ENCODE measurements around the gene PARPBP. TPM values are rescaled to one million over a fixed set of nuclear protein-coding genes. Genes with fewer than 3 reads are reported as not detected.
"Not testable (repeated sequence)": the region's sequence is repeated elsewhere in the genome, so short reads cannot be mapped to it uniquely, and the experiment has no call there.

The PARPBP gene
- total RNA-seq, 1 donor from 2014 or later = 4.7 TPM

DNA sequence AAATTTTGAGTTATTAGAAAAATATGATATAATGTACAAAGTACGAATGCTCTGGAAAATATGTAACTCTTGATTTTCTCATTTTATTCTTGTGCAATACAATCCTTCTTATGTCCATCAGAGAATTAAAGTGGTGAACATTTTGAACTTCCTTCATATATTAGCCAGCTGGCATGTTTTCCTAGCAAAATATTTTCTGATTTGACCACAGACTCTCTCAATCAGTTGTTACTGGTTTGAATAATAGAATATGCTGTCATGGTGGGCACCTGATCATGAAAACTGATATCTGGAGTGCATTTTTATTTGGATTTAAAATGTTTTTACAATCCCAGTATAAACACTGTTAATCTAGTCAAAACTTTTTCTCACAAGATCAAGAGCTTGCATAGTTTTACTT lies 24.2 kb downstream of the PARPBP start:
- Histone ChIP-seq H3K27me3 (ENCODE audit: control insufficient read depth in 3 of 3, insufficient read depth in 3 of 3, low read length in 3 of 3) (no peaks in the 10 kb centered on the region), H3K4me1 (ENCODE audit: control insufficient read depth in 3 of 3, insufficient read depth in 3 of 3, low read length in 3 of 3) (no peaks in the 10 kb centered on the region), H3K4me3 (ENCODE audit: low read length in 3 of 3) (no peak overlapping the region), H3K9ac (ENCODE audit: low read depth in 1 of 3, low read length in 3 of 3) (no peak overlapping the region), H3K9me3 (ENCODE audit: control insufficient read depth in 3 of 3, low read length in 3 of 3) (no peaks in the 10 kb centered on the region), H3K36me3 (ENCODE audit: control insufficient read depth in 3 of 3, insufficient read depth in 3 of 3, low read length in 3 of 3) (no peaks in the 10 kb centered on the region), H3K27ac (ENCODE audit: low read depth, low read length) (no peak overlapping the region)

DNA sequence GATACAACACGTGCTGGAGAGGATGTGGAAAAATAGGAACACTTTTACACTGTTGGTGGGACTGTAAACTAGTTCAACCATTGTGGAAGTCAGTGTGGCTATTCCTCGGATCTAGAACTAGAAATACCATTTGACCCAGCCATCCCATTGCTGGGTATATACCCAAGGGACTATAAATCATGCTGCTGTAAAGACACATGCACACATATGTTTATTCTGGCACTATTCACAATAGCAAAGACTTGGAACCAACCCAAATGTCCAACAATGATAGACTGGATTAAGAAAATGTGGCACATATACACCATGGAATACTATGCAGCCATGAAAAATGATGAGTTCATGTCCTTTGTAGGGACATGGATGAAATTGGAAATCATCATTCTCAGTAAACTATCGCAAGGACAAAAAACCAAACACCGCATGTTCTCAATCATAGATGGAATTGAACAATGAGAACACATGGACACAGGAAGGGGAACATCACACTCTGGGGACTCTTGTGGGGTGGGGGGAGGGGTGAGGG lies 27.1 kb downstream of the PARPBP start:
- H3K9me3 ChIP-seq (ENCODE audit: control insufficient read depth in 3 of 3, low read length in 3 of 3); H3K4me3 ChIP-seq (ENCODE audit: low read length in 3 of 3); H3K27ac ChIP-seq (ENCODE audit: low read depth, low read length): not testable (repeated sequence)

DNA sequence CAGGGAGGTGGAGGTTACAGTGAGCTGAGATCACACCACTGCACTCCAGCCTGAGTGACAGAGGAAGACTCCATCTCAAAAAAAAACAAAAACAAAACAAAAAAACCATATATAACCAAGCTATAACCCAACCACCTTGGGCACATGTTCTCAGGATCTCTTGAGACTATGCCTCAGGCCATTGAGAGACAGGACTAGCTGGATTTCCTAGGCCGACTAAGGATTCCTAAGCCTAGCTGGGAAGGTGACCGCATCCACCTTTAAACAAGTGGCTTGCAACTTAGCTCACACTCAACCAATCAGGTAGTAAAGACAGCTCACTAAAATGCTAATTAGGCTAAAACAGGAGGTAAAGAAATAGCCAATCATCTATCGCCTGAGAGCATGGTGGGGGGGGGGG lies 35.2 kb downstream of the PARPBP start:
- H3K9me3 ChIP-seq (ENCODE audit: control insufficient read depth in 3 of 3, low read length in 3 of 3); H3K27ac ChIP-seq (ENCODE audit: low read depth, low read length); H3K9ac ChIP-seq (ENCODE audit: low read depth in 1 of 3, low read length in 3 of 3); H3K36me3 ChIP-seq (ENCODE audit: control insufficient read depth in 3 of 3, insufficient read depth in 3 of 3, low read length in 3 of 3); H3K4me1 ChIP-seq (ENCODE audit: control insufficient read depth in 3 of 3, insufficient read depth in 3 of 3, low read length in 3 of 3); H3K27me3 ChIP-seq (ENCODE audit: control insufficient read depth in 3 of 3, insufficient read depth in 3 of 3, low read length in 3 of 3); H3K4me3 ChIP-seq (ENCODE audit: low read length in 3 of 3): not testable (repeated sequence)

More for the DNA sequence above, 27.1 kb downstream of the PARPBP start:
- not testable (repeated sequence) for H3K4me1 ChIP-seq (ENCODE audit: control insufficient read depth in 3 of 3, insufficient read depth in 3 of 3, low read length in 3 of 3); H3K27me3 ChIP-seq (ENCODE audit: control insufficient read depth in 3 of 3, insufficient read depth in 3 of 3, low read length in 3 of 3); H3K9ac ChIP-seq (ENCODE audit: low read depth in 1 of 3, low read length in 3 of 3); H3K36me3 ChIP-seq (ENCODE audit: control insufficient read depth in 3 of 3, insufficient read depth in 3 of 3, low read length in 3 of 3)

DNA sequence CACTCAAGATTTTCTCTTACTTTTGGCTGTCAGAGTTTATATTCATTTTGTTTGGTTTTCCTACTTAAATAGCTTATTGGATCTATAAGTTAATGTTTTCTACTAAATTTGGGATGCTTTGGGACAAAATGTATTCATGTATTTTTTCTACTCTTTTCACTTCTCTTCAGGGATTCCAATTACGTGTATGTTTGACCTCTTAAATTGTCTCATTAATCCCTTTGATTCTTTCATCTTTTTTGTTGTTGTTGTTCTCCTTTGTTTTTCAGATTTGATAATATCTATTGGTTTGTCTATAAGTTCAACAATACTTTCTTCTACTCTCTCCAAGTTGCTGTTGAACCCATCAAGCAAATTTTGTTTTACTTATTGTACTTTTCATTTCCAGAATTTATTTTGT lies 43.4 kb downstream of the PARPBP start:
- H3K27me3 ChIP-seq (ENCODE audit: control insufficient read depth in 3 of 3, insufficient read depth in 3 of 3, low read length in 3 of 3) = no peaks in the 10 kb centered on the region
- H3K27ac ChIP-seq (ENCODE audit: low read depth, low read length) = no peak overlapping the region
- H3K4me3 ChIP-seq (ENCODE audit: low read length in 3 of 3) = no peak overlapping the region
- no peaks in the 10 kb centered on the region for H3K36me3 ChIP-seq (ENCODE audit: control insufficient read depth in 3 of 3, insufficient read depth in 3 of 3, low read length in 3 of 3)
- no peak overlapping the region for H3K9ac ChIP-seq (ENCODE audit: low read depth in 1 of 3, low read length in 3 of 3)
- no peaks in the 10 kb centered on the region for H3K9me3 ChIP-seq (ENCODE audit: control insufficient read depth in 3 of 3, low read length in 3 of 3)
- no peaks in the 10 kb centered on the region for H3K4me1 ChIP-seq (ENCODE audit: control insufficient read depth in 3 of 3, insufficient read depth in 3 of 3, low read length in 3 of 3)

DNA sequence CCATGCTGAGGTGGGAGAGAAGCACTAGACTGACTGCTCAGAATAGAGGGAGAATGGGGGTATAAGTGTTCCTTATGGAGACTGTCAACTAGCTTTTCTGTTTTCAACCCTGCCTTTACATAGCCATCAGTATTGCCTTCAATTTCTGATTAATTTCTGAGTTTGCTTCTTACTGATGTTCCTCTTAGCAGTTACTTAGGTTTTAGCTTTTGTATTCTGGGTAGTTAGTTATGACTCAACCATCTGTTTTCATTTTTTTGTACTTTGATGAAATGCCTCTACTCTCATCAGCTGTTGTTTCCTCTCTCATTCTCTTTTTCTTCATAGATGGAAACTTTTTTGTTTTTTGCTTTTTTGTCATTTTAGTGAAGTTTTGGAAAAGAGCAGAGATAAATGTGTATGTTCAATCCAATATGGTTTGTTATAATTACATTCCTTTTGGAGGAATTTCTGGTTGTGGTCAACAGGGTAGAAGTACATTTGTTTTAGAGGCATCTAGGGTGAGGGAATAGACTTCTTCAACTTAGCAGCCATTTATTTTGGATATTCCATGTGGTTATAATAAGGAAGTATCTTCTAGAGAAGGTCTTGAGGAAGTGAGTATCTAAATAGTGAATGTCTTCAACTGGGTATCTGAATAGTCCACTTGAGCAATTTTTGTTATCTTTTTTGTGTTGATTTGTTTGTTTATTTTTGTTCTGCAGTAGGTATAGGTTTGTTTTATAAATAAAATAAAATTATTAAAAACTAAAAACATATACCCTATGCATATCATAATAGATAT lies 48.0 kb downstream of the PARPBP start:
- H3K9me3 ChIP-seq (ENCODE audit: control insufficient read depth in 3 of 3, low read length in 3 of 3) = no peaks in the 10 kb centered on the region
- no peak overlapping the region for H3K9ac ChIP-seq (ENCODE audit: low read depth in 1 of 3, low read length in 3 of 3)
- no peaks in the 10 kb centered on the region for H3K36me3 ChIP-seq (ENCODE audit: control insufficient read depth in 3 of 3, insufficient read depth in 3 of 3, low read length in 3 of 3)
- no peaks in the 10 kb centered on the region for H3K27me3 ChIP-seq (ENCODE audit: control insufficient read depth in 3 of 3, insufficient read depth in 3 of 3, low read length in 3 of 3)
- no peaks in the 10 kb centered on the region for H3K4me1 ChIP-seq (ENCODE audit: control insufficient read depth in 3 of 3, insufficient read depth in 3 of 3, low read length in 3 of 3)
- H3K27ac ChIP-seq (ENCODE audit: low read depth, low read length) = no peak overlapping the region
- no peak overlapping the region for H3K4me3 ChIP-seq (ENCODE audit: low read length in 3 of 3)

DNA sequence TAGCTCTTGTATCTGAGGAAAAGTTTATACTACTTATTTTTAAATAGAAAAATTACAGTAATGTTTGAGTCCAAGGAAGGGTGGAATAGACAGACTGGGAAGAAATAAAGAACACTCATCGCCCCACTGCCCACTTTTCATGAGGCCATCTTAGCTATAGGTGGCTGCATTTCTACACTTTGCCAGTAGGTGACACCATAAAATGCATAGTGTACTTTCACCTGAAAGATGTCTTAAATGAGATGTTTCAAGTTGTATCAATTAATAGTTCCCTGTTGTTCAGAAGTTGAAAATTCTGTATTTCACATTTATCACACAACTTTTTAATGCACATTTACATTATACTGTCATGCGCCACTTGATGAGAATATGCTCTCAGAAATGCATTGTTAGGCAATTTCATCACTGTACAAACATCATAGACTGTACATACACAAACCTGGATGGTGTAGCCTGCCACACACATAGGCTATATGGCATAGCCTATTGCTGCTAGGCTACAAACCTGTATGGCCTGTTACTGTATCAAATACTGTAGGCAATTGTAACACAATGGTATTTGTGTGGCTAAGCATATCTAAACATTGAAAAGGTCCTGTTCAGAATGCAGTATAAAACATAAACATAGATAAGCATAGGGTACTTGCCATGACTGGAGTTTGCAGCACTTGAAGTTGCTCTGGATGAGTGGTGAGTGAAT lies 50.1 kb downstream of the PARPBP start:
- H3K27me3 ChIP-seq (ENCODE audit: control insufficient read depth in 3 of 3, insufficient read depth in 3 of 3, low read length in 3 of 3) = no peaks in the 10 kb centered on the region
- no peaks in the 10 kb centered on the region for H3K4me1 ChIP-seq (ENCODE audit: control insufficient read depth in 3 of 3, insufficient read depth in 3 of 3, low read length in 3 of 3)
- H3K4me3 ChIP-seq (ENCODE audit: low read length in 3 of 3) = no peak overlapping the region

DNA sequence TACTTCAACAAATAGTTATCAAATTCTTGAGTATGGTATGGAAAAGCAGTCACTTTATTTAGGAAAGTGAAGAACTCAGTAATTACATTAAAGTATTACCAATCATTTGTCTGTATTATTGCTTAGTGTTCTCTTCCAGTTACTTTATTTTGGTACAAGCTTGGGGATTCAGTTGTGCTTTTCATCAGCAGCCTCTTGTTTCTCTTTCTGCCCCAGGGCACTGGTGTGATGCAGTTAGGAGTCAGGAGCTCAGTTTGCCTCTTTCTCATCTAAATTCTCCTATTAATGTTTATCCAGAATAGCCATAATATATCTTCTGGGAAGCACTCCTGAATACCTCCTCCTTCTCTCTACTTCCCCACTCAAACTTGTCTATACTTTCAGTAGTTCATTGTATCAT lies 52.0 kb downstream of the PARPBP start:
- H3K27ac ChIP-seq (ENCODE audit: low read depth, low read length) = no peak overlapping the region
- no peak overlapping the region for H3K9ac ChIP-seq (ENCODE audit: low read depth in 1 of 3, low read length in 3 of 3)
- no peaks in the 10 kb centered on the region for H3K27me3 ChIP-seq (ENCODE audit: control insufficient read depth in 3 of 3, insufficient read depth in 3 of 3, low read length in 3 of 3)
- H3K36me3 ChIP-seq (ENCODE audit: control insufficient read depth in 3 of 3, insufficient read depth in 3 of 3, low read length in 3 of 3) = no peaks in the 10 kb centered on the region
- no peaks in the 10 kb centered on the region for H3K9me3 ChIP-seq (ENCODE audit: control insufficient read depth in 3 of 3, low read length in 3 of 3)
- no peaks in the 10 kb centered on the region for H3K4me1 ChIP-seq (ENCODE audit: control insufficient read depth in 3 of 3, insufficient read depth in 3 of 3, low read length in 3 of 3)
- no peak overlapping the region for H3K4me3 ChIP-seq (ENCODE audit: low read length in 3 of 3)

More for the DNA sequence above, 50.1 kb downstream of the PARPBP start:
- H3K36me3 ChIP-seq (ENCODE audit: control insufficient read depth in 3 of 3, insufficient read depth in 3 of 3, low read length in 3 of 3) = no peaks in the 10 kb centered on the region
- H3K9me3 ChIP-seq (ENCODE audit: control insufficient read depth in 3 of 3, low read length in 3 of 3) = no peaks in the 10 kb centered on the region
- no peak overlapping the region for H3K9ac ChIP-seq (ENCODE audit: low read depth in 1 of 3, low read length in 3 of 3)
- no peak overlapping the region for H3K27ac ChIP-seq (ENCODE audit: low read depth, low read length)

DNA sequence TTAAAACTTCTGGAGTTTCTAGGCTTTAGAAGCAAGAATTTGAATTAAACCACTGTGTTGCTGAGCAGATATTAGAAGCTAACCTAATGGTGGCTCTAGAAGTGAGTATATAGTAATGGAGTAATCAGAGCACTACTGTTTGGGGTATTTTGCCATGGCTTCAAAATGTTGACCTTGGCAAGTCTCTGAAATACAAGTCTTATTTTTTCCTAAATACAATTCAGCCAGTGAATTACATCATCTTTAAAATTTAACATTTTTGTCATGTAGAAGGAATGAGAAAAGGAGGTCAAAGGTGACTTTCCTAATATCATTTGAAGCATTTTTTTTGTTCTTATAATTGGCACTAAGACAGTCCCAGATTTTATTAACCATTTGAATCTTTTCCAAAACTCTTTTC lies 52.5 kb downstream of the PARPBP start:
- H3K4me3 ChIP-seq (ENCODE audit: low read length in 3 of 3) = no peak overlapping the region
- no peak overlapping the region for H3K27ac ChIP-seq (ENCODE audit: low read depth, low read length)
- no peaks in the 10 kb centered on the region for H3K36me3 ChIP-seq (ENCODE audit: control insufficient read depth in 3 of 3, insufficient read depth in 3 of 3, low read length in 3 of 3)
- no peak overlapping the region for H3K9ac ChIP-seq (ENCODE audit: low read depth in 1 of 3, low read length in 3 of 3)
- H3K9me3 ChIP-seq (ENCODE audit: control insufficient read depth in 3 of 3, low read length in 3 of 3) = no peaks in the 10 kb centered on the region
- no peaks in the 10 kb centered on the region for H3K4me1 ChIP-seq (ENCODE audit: control insufficient read depth in 3 of 3, insufficient read depth in 3 of 3, low read length in 3 of 3)
- H3K27me3 ChIP-seq (ENCODE audit: control insufficient read depth in 3 of 3, insufficient read depth in 3 of 3, low read length in 3 of 3) = no peaks in the 10 kb centered on the region

DNA sequence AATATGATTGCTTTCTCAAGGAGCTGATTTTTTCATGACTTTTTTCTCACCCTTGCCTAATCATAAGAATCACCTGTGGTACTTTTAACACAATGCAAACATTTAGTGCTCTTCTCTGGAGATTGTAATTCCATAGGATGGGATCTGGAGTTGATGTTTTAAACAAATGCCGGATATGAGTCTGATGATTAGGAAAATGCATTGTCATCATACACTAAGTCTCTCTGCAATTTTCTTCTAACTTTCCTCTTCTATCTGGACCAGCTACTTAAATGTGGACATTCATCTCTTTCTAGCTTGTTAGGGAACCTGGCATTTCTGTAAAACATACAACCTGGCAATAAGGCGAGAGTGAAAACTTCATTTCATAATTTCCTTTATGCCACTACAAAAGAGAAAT lies 54.1 kb downstream of the PARPBP start:
- Histone ChIP-seq H3K9ac (ENCODE audit: low read depth in 1 of 3, low read length in 3 of 3) (no peak overlapping the region), H3K27ac (ENCODE audit: low read depth, low read length) (no peak overlapping the region), H3K4me1 (ENCODE audit: control insufficient read depth in 3 of 3, insufficient read depth in 3 of 3, low read length in 3 of 3) (no peaks in the 10 kb centered on the region), H3K36me3 (ENCODE audit: control insufficient read depth in 3 of 3, insufficient read depth in 3 of 3, low read length in 3 of 3) (no peaks in the 10 kb centered on the region), H3K9me3 (ENCODE audit: control insufficient read depth in 3 of 3, low read length in 3 of 3) (no peaks in the 10 kb centered on the region), H3K27me3 (ENCODE audit: control insufficient read depth in 3 of 3, insufficient read depth in 3 of 3, low read length in 3 of 3) (no peaks in the 10 kb centered on the region), H3K4me3 (ENCODE audit: low read length in 3 of 3) (no peak overlapping the region)

DNA sequence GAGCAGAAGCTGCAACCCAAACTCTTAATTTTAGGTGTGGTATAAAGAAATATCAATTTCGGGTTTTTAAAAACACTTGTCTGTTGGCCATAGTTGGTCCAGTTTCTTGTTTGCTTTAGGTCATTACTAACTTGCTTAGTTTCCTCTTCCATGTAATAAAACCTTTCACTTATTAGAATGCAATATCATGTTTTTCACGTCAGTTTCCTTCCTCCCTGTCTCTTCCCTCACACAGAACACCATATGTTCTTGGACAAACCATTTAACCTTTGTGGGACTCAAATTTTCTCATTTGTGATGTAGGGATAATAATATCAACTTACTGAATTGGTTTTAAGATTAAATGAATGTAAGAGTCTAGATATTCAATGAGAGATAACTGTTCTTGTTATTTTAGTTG lies 54.8 kb downstream of the PARPBP start:
- H3K4me1 ChIP-seq (ENCODE audit: control insufficient read depth in 3 of 3, insufficient read depth in 3 of 3, low read length in 3 of 3) = no peaks in the 10 kb centered on the region
- no peak overlapping the region for H3K4me3 ChIP-seq (ENCODE audit: low read length in 3 of 3)
- H3K27ac ChIP-seq (ENCODE audit: low read depth, low read length) = no peak overlapping the region
- H3K27me3 ChIP-seq (ENCODE audit: control insufficient read depth in 3 of 3, insufficient read depth in 3 of 3, low read length in 3 of 3) = no peaks in the 10 kb centered on the region
- no peaks in the 10 kb centered on the region for H3K36me3 ChIP-seq (ENCODE audit: control insufficient read depth in 3 of 3, insufficient read depth in 3 of 3, low read length in 3 of 3)
- no peak overlapping the region for H3K9ac ChIP-seq (ENCODE audit: low read depth in 1 of 3, low read length in 3 of 3)
- H3K9me3 ChIP-seq (ENCODE audit: control insufficient read depth in 3 of 3, low read length in 3 of 3) = no peaks in the 10 kb centered on the region

All from skeletal muscle tissue (tissue), 4 donors.